A673 (cell line): ENCODE results near the gene ITSN1. TPM values are rescaled to one million over a fixed set of nuclear protein-coding genes. Genes with fewer than 3 reads are reported as not detected.

ENCODE experiments used
- BruUV-seq: library from RNA; stranded (reverse); fragments of 400-500 nt; replicated peaks from 2 replicates; lab custom pipeline; 2021; lab: Mats Ljungman, UMichigan
- CTCF ChIA-PET: fragments of 300-600 bp; sonication (Branson Sonifier 250); formaldehyde crosslinking; loops from one replicate; lab custom pipeline; 2022; ENCODE audit warnings: antibody characterized with exemption; lab: Charles Lee
- POLR2A ChIA-PET: fragments of 300-600 bp; sonication (Branson Sonifier 250); formaldehyde crosslinking; loops from one replicate; lab custom pipeline; 2022; ENCODE audit warnings: antibody characterized with exemption; ENCODE audit not compliant: low non-redundant PET; lab: Charles Lee
- DNase-seq: peaks from one replicate; pipeline ENCODE4 v3.0.0-alpha.2; 2015; ENCODE audit warnings: low spot score
- H3K27ac ChIP-seq: fragments of 200-600 bp; sonication (generic); 2 replicates; pipeline ENCODE4 v1.5.1; 2016; ENCODE audit warnings: mixed run types, low read depth, mild to moderate bottlenecking, mixed read lengths, antibody characterized with exemption, low read length; ENCODE audit not compliant: poor library complexity, severe bottlenecking
- H3K27me3 ChIP-seq: fragments of 200-600 bp; sonication (generic); replicated peaks from 2 replicates; pipeline ENCODE4 v1.6.1; 2017; ENCODE audit warnings: mixed run types, low read depth, mild to moderate bottlenecking, mixed read lengths, antibody characterized with exemption, low read length; ENCODE audit not compliant: insufficient read depth, poor library complexity
- H3K36me3 ChIP-seq: fragments of 200-600 bp; sonication (generic); 2 replicates; pipeline ENCODE4 v1.6.1; 2016; ENCODE audit warnings: mixed run types, mild to moderate bottlenecking, mixed read lengths, antibody characterized with exemption, low read length; ENCODE audit not compliant: insufficient read depth, poor library complexity, severe bottlenecking
- H3K4me1 ChIP-seq: fragments of 200-600 bp; sonication (generic); 2 replicates; pipeline ENCODE4 v1.6.1; 2017; ENCODE audit warnings: mixed run types, mild to moderate bottlenecking, mixed read lengths, antibody characterized with exemption, low read length; ENCODE audit not compliant: insufficient read depth, poor library complexity, severe bottlenecking
- H3K4me3 ChIP-seq: fragments of 200-600 bp; sonication (generic); 2 replicates; pipeline ENCODE4 v1.5.1; 2016; ENCODE audit warnings: low read depth, mixed run types, mild to moderate bottlenecking, mixed read lengths, low read length; ENCODE audit not compliant: poor library complexity, severe bottlenecking
- H3K9me3 ChIP-seq: fragments of 200-600 bp; sonication (generic); 2 replicates; pipeline ENCODE4 v1.6.1; 2016; ENCODE audit warnings: mixed run types, low read depth, mild to moderate bottlenecking, mixed read lengths, antibody characterized with exemption, low read length; ENCODE audit not compliant: poor library complexity, severe bottlenecking
- CTCF ChIP-seq: fragments of 300-800, 200-600 bp; sonication (generic); conservative IDR thresholded peaks from 2 replicates; pipeline ENCODE4 v1.5.1; 2017; ENCODE audit warnings: low read depth, mild to moderate bottlenecking, antibody characterized with exemption, low read length, moderate library complexity, mixed read lengths
- EZH2 ChIP-seq: fragments of 200-600 bp; sonication (generic); IDR thresholded peaks from 2 replicates; pipeline ENCODE4 v1.6.1; 2017; ENCODE audit warnings: borderline replicate concordance, low read depth, mild to moderate bottlenecking, mixed read lengths, antibody characterized with exemption, low read length; ENCODE audit not compliant: poor library complexity, severe bottlenecking
- intact Hi-C: fragments of 100-400 bp; cut with micrococcal nuclease; formaldehyde crosslinking; loops from one replicate; pipeline ENCODE4 v1.10.0; 2022; ENCODE audit not compliant: unreplicated experiment
- total RNA-seq: library from RNA; stranded (reverse); gene quantifications from 2 replicates; pipeline ENCODE4 v1.2.3, GENCODE V29; 2021

ITSN1 gene
- total RNA-seq, 1 experiment from 2014 or later: 54.2 TPM

- Histone ChIP-seq H3K4me1 (peaks cover 34% of the 10 kb centered on the region), H3K9me3 (no peaks in the 10 kb centered on the region), H3K4me3 (no peak overlapping the region), H3K27ac (peak overlapping the region; percentile 5), H3K27me3 (no peaks in the 10 kb centered on the region), H3K36me3 (no peaks in the 10 kb centered on the region)
- peak; percentile 65 for DNase-seq
- no TSS peak for BruUV-seq
- POLR2A ChIA-PET: no interaction called here
- intact Hi-C loops: no loop called here
- TF ChIP-seq CTCF (no peak), EZH2 (no peak)
- CTCF ChIA-PET: no interaction called here
Observed at GRCh38 chr21:33682992-33683627, 40.8 kb downstream of the ITSN1 start.

DNA sequence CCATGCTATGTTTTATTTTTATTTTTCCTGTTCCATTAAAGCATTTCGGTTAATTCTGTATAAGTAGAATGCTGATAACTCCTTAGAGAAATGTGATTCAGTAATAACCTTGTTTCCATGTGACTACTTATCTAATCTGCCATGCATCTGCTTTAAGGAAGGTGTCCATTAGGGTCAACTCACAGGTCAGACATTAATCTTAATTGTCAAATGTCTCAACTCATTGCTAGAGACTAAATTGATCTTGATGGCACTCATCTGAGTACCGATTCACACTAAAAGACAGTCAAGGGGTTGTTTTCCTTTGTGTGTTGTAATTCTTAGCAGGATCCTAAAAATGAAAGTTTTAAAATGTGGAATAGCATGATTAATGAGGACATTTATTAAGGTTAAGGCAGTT, 41.8 kb downstream of the ITSN1 start:
- Histone ChIP-seq H3K4me3 (no peak overlapping the region), H3K4me1 (peaks cover 34% of the 10 kb centered on the region), H3K36me3 (no peaks in the 10 kb centered on the region), H3K27ac (no peak overlapping the region), H3K9me3 (no peaks in the 10 kb centered on the region), H3K27me3 (no peaks in the 10 kb centered on the region)
- TF ChIP-seq CTCF: no peak
- no peak for TF ChIP-seq EZH2
- BruUV-seq: no TSS peak
- ChIA-PET POLR2A (interaction anchor here (0.5 kb wide), 1 partner anchor 10 kb away, joined by 5 read pairs; no protein-coding TSS in a partner anchor), CTCF (no interaction called here)
- intact Hi-C loops: no loop called here
- no peak for DNase-seq

DNA sequence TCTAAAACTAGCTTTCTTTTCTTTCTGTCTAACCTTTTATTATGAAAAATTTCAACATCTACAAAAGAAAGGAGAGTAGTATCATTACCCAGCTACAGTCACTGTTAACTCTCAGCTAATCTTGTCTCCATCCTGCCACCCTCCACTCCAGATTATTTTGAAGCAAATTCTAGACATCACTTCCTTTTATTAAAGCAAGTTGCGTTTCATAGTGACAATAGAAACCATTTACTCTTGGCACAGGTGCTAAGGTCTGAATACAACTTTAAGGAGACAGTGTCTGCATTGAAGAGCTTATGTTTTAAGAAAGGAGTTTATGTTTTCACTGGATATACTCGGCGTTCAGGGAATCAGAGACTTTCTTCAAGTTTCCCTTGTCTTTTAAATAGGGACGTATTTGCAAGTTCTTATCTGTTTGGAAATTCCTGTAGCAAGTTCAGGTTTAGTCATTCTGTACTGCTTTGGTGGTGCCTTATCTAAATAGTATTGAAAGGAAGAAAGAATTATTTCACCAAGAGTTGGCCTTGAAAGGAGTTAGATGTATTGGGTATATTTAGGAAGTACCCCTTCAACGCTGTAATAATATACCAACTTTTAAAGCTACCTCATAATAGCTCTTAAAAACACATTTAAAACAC, 42.7 kb downstream of the ITSN1 start:
- no TSS peak for BruUV-seq
- H3K27me3 ChIP-seq: no peaks in the 10 kb centered on the region
- TF ChIP-seq EZH2 (no peak), CTCF (no peak)
- ChIA-PET POLR2A (no interaction called here), CTCF (no interaction called here)
- intact Hi-C loops: no loop called here
- peaks cover 34% of the 10 kb centered on the region for H3K4me1 ChIP-seq
- H3K36me3 ChIP-seq: no peaks in the 10 kb centered on the region
- no peak overlapping the region for H3K27ac ChIP-seq
- no peak for DNase-seq
- H3K9me3 ChIP-seq: no peaks in the 10 kb centered on the region
- H3K4me3 ChIP-seq: no peak overlapping the region
